CD4-positive, alpha-beta T cell (primary cell): Measurements from ENCODE around the gene USH1C. TPM values are rescaled to one million over a fixed set of nuclear protein-coding genes. Genes with fewer than 3 reads are reported as not detected.

ENCODE experiments used
- ATAC-seq: fragments of 200-7000 bp; cut with Tn5 transposase; one replicate; pipeline ENCODE4 v1.10.0; 2022; ENCODE audit warnings: mild to moderate bottlenecking; ENCODE audit not compliant: poor library complexity
- CTCF ChIA-PET: fragments of 350-600 bp; sonication (Branson Sonifier 250); formaldehyde crosslinking; loops from one replicate; lab custom pipeline; 2021; ENCODE audit warnings: antibody characterized with exemption, inconsistent platforms; lab: Charles Lee
- POLR2A ChIA-PET: fragments of 350-600 bp; sonication (Branson Sonifier 250); formaldehyde crosslinking; loops from one replicate; lab custom pipeline; 2021; ENCODE audit warnings: antibody characterized with exemption, inconsistent platforms; lab: Charles Lee
- DNase-seq, 14 experiments: peaks; one replicate each; pipeline ENCODE4 v3.0.0-alpha.2; 2013 to 2020; ENCODE audit warnings: mixed read lengths in 2 of 14
- H3K27ac ChIP-seq, 2 donors: one replicate each; pipeline versions ENCODE4 v1.5.1 to v1.7.0; 2013; ENCODE audit warnings: low read length in 2 of 2, low read depth in 1 of 2, mild to moderate bottlenecking in 1 of 2
- H3K27me3 ChIP-seq, 2 experiments: 1 replicate in 1 of 2; 2 replicates in 1 of 2; pipeline versions ENCODE4 v1.6.1 to v1.7.0; 2013; ENCODE audit warnings: low read length in 2 of 2, control low read depth in 1 of 2, mild to moderate bottlenecking in 1 of 2, moderate library complexity in 1 of 2; ENCODE audit not compliant: insufficient read depth in 2 of 2, control insufficient read depth in 1 of 2
- H3K36me3 ChIP-seq: one replicate; pipeline ENCODE4 v1.6.1; 2013; ENCODE audit warnings: low read length, control low read depth; ENCODE audit not compliant: insufficient read depth
- H3K4me1 ChIP-seq: one replicate; pipeline ENCODE4 v1.6.1; 2013; ENCODE audit warnings: low read length, control low read depth; ENCODE audit not compliant: insufficient read depth
- H3K4me3 ChIP-seq: one replicate; pipeline ENCODE4 v1.5.1; 2013; ENCODE audit warnings: mild to moderate bottlenecking, low read length, moderate library complexity
- H3K9me3 ChIP-seq, 2 experiments: 1 replicate in 1 of 2; 2 replicates in 1 of 2; pipeline versions ENCODE4 v1.6.1 to v1.7.0; 2013; ENCODE audit warnings: low read length in 2 of 2, mild to moderate bottlenecking in 2 of 2, control low read depth in 1 of 2, moderate library complexity in 1 of 2; ENCODE audit not compliant: control insufficient read depth in 1 of 2, insufficient read depth in 1 of 2
- H3K27ac Mint-ChIP-seq: one replicate; pipeline ENCODE4 v1.8.0; 2020; ENCODE audit warnings: mixed read lengths
- H3K27me3 Mint-ChIP-seq: one replicate; pipeline ENCODE4 v1.8.0; 2021; ENCODE audit warnings: mixed read lengths
- H3K36me3 Mint-ChIP-seq: one replicate; pipeline ENCODE4 v1.8.0; 2021; ENCODE audit warnings: low read depth, mixed read lengths
- H3K4me1 Mint-ChIP-seq: one replicate; pipeline ENCODE4 v1.8.0; 2021; ENCODE audit warnings: low read depth, mixed read lengths
- H3K4me3 Mint-ChIP-seq: one replicate; pipeline ENCODE4 v1.8.0; 2020; ENCODE audit warnings: mild to moderate bottlenecking, mixed read lengths
- H3K9me3 Mint-ChIP-seq: one replicate; pipeline ENCODE4 v1.8.0; 2020; ENCODE audit warnings: mixed read lengths
- intact Hi-C, 2 experiments: fragments of 100-400 bp; cut with DNase I in 1 of 2; cut with micrococcal nuclease in 1 of 2; formaldehyde crosslinking; loops; one replicate each; pipeline versions ENCODE4 v1.15.1 to v1.9.0; 2023 to 2025; cut with DNase I, micrococcal nuclease
- total RNA-seq, 174 experiments: library from RNA in 2 of 174; stranded (reverse) in 2 of 174; gene quantifications; one replicate each; pipeline ENCODE4 v1.2.3 and lab custom pipeline; 2021 to 2026
- TF ChIP-seq, protein P1 (sequence below): fragments of 200-600 bp; IDR thresholded peaks from one replicate; pipeline ENCODE4 v1.8.0; 2022; ENCODE audit warnings: antibody characterized with exemption, mild to moderate bottlenecking

The USH1C gene
- total RNA-seq, 2 experiments from 2014 or later: not detected

DNA sequence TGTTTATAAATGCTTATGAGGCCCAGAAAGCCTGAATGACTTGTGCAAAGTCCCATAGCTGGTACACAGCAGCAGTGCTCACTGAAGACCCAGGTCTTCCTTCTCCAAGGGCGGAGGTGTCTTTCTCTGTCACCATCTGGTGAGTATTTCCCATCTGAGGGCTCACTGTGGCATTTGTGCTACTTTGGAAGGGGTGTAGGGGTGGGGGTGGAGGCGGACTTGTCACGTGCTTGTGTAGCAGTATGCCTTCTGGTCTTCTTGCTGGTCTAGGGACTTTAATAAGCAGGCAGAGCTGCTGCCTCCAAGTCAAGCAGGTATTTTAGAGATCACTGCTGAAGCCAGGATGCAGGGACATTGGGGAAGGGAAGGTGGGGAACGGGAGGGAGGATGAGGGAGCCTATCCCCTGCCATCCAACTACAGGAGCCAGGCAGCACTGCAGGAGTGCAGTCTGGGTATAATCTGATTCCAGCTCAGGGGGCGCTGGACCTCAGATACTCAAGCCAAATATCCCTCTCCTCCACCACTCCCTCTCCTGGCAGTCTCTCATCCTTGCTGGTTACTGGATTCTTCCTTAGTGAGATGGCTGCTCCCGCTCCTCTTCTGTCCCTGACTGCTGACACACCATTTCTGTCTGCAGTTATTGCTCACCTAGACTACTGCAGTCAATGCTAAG lies 71.0 kb downstream of the USH1C start:
- ChIA-PET CTCF (no interaction called here), POLR2A (no interaction called here)
- H3K27ac ChIP-seq: no peak overlapping the region
- Mint-ChIP-seq H3K27ac (no peak overlapping the region), H3K27me3 (peaks cover 58% of the 10 kb centered on the region), H3K9me3 (no peaks in the 10 kb centered on the region), H3K36me3 (no peaks in the 10 kb centered on the region), H3K4me3 (no peak overlapping the region), H3K4me1 (no peaks in the 10 kb centered on the region)
- peaks cover 31 to 35% of the 10 kb centered on the region in 2 experiments for H3K27me3 ChIP-seq
- ATAC-seq (no peak), DNase-seq (no peak)
- no peaks in the 10 kb centered on the region for H3K9me3 ChIP-seq
- H3K4me3 ChIP-seq: no peak overlapping the region
- no peaks in the 10 kb centered on the region for H3K4me1 ChIP-seq
- TF ChIP-seq, protein P1, sequence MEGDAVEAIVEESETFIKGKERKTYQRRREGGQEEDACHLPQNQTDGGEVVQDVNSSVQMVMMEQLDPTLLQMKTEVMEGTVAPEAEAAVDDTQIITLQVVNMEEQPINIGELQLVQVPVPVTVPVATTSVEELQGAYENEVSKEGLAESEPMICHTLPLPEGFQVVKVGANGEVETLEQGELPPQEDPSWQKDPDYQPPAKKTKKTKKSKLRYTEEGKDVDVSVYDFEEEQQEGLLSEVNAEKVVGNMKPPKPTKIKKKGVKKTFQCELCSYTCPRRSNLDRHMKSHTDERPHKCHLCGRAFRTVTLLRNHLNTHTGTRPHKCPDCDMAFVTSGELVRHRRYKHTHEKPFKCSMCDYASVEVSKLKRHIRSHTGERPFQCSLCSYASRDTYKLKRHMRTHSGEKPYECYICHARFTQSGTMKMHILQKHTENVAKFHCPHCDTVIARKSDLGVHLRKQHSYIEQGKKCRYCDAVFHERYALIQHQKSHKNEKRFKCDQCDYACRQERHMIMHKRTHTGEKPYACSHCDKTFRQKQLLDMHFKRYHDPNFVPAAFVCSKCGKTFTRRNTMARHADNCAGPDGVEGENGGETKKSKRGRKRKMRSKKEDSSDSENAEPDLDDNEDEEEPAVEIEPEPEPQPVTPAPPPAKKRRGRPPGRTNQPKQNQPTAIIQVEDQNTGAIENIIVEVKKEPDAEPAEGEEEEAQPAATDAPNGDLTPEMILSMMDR: no peak
- intact Hi-C loops: no loop called here
- H3K36me3 ChIP-seq: no peaks in the 10 kb centered on the region

DNA sequence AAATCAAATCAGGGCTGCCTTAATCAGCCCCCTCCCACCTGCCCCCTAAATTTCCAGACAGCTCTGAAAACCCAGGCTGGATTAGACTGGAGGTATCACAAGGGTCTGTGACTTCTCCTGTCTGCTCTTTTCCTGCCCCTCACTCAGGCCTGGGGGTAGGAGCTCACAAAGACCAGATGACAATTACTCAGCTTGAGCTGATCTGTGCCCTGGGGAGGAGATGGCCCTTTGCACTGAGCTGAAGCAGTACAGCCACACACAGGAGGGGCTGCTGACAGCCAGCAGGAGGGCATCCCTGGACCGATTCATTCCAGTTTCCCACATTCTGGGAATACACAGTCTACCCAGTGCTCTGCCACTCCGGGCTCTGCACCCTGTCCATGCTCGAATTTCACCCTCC lies 71.7 kb downstream of the USH1C start:
- Mint-ChIP-seq H3K27me3 (peaks cover 50% of the 10 kb centered on the region), H3K4me1 (no peaks in the 10 kb centered on the region), H3K4me3 (no peak overlapping the region), H3K27ac (no peak overlapping the region), H3K36me3 (no peaks in the 10 kb centered on the region), H3K9me3 (no peaks in the 10 kb centered on the region)
- Histone ChIP-seq H3K27ac (no peak overlapping the region), H3K4me1 (no peaks in the 10 kb centered on the region), H3K27me3 (peaks cover 29 to 33% of the 10 kb centered on the region in 2 experiments), H3K9me3 (no peaks in the 10 kb centered on the region), H3K36me3 (no peaks in the 10 kb centered on the region), H3K4me3 (no peak overlapping the region)
- CTCF ChIA-PET: no interaction called here
- TF ChIP-seq, protein P1: no peak
- DNase-seq (no peak), ATAC-seq (no peak)
- POLR2A ChIA-PET: no interaction called here
- intact Hi-C loops: no loop called here

DNA sequence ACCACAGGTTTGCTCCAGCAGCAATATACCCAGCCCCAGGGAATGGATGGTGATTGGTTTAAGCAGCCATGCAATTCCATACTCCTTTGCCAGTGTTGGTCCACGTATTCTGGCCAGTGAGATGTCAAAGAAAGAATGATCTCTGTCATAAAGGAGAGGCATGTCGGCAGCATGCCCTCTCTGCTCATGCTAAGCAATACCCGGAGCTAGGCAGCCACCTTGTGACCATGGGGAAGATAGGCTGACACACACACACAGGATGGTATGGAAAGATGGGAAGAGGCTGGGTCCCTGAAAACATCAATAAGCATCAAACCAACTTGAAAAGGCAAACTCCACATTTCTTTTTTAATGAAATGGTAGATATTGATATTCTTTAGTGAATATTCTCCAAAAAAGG lies 72.7 kb downstream of the USH1C start:
- intact Hi-C loops: no loop called here
- H3K4me3 Mint-ChIP-seq: no peak overlapping the region
- ATAC-seq (no peak), DNase-seq (no peak)
- H3K27me3 Mint-ChIP-seq: peaks cover 44% of the 10 kb centered on the region
- TF ChIP-seq, protein P1: no peak
- no peaks in the 10 kb centered on the region for H3K9me3 Mint-ChIP-seq
- no peaks in the 10 kb centered on the region for H3K4me1 Mint-ChIP-seq
- POLR2A ChIA-PET: no interaction called here
- Histone ChIP-seq H3K4me1 (no peaks in the 10 kb centered on the region), H3K27me3 (peaks cover 27 to 28% of the 10 kb centered on the region in 2 experiments), H3K27ac (no peak overlapping the region), H3K36me3 (no peaks in the 10 kb centered on the region), H3K9me3 (no peaks in the 10 kb centered on the region), H3K4me3 (no peak overlapping the region)
- CTCF ChIA-PET: no interaction called here
- no peaks in the 10 kb centered on the region for H3K36me3 Mint-ChIP-seq
- no peak overlapping the region for H3K27ac Mint-ChIP-seq
